Measurements from ENCODE around the gene HDGFL1.

HDGFL1 gene

DNA sequence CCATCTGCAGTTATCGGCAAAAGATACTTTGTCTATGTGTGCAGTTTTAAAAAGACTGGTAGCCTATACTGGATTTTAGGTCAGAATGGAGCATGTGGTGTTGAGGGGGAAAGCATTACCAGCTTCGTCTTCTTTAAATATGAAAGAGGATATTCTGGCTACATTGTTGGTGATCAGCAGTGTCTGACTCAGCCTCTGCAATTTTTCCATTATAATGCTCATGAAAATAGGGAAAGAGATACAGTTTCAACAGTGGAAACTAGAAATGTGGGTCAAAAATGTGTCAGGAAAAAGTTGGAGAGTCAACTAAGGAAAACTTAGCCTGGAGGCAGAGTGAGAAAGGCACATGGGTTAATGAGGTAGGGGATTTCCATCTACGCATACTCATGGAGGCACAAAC is 45.2 kb downstream of the HDGFL1 start:
- no peak overlapping the region for H3K4me2 ChIP-seq (ENCODE audit: low read length)

GRCh38 chr6:22621028-22621427 is 51.7 kb downstream of the HDGFL1 start:
- H3F3A ChIP-seq (ENCODE audit: insufficient read depth, low read length), result 0 out of 2 replicates have a peak, but pooled peaks cover 3% of the 10 kb centered on the region
- H3K79me2 ChIP-seq (ENCODE audit: insufficient read depth, low read length), result no peaks in the 10 kb centered on the region
- H4K20me1 ChIP-seq (ENCODE audit: insufficient read depth, low read length), result no peaks in the 10 kb centered on the region
- no peak overlapping the region for H3K4me2 ChIP-seq (ENCODE audit: low read length)
- H2AFZ ChIP-seq (ENCODE audit: low read length), result no peak overlapping the region
- H3K9me3 ChIP-seq (ENCODE audit: low read length), result no peaks in the 10 kb centered on the region; the same call in 1 of the 2 replicates
- no peaks in the 10 kb centered on the region; the same call in 1 of the 2 replicates for H3K9me2 ChIP-seq (ENCODE audit: low read depth, low read length)
- no peak overlapping the region for H3K27ac ChIP-seq (ENCODE audit: low read depth, low read length, poor library complexity, severe bottlenecking)
- no peaks in the 10 kb centered on the region for H3K36me3 ChIP-seq (ENCODE audit: insufficient read depth, low read length)
- H3K27me3 ChIP-seq (ENCODE audit: insufficient read depth, low read length), result no peaks in the 10 kb centered on the region
- H3K4me3 ChIP-seq (ENCODE audit: low read depth, low read length, poor library complexity, severe bottlenecking), result no peak overlapping the region
- H3K9ac ChIP-seq (ENCODE audit: low read length), result no peak overlapping the region
- H3K4me1 ChIP-seq (ENCODE audit: insufficient read depth, low read length, severe bottlenecking), result no peaks in the 10 kb centered on the region
- no peak for TF ChIP-seq EZH2 (IDR thresholded peaks at IDR 0.05; ENCODE audit: borderline replicate concordance, low read length)
- TF ChIP-seq, protein P1, sequence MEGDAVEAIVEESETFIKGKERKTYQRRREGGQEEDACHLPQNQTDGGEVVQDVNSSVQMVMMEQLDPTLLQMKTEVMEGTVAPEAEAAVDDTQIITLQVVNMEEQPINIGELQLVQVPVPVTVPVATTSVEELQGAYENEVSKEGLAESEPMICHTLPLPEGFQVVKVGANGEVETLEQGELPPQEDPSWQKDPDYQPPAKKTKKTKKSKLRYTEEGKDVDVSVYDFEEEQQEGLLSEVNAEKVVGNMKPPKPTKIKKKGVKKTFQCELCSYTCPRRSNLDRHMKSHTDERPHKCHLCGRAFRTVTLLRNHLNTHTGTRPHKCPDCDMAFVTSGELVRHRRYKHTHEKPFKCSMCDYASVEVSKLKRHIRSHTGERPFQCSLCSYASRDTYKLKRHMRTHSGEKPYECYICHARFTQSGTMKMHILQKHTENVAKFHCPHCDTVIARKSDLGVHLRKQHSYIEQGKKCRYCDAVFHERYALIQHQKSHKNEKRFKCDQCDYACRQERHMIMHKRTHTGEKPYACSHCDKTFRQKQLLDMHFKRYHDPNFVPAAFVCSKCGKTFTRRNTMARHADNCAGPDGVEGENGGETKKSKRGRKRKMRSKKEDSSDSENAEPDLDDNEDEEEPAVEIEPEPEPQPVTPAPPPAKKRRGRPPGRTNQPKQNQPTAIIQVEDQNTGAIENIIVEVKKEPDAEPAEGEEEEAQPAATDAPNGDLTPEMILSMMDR (IDR thresholded peaks at IDR 0.05; ENCODE audit: low read length), result no peak

More for the DNA sequence above, 45.2 kb downstream of the HDGFL1 start:
- Histone ChIP-seq H3F3A (ENCODE audit: insufficient read depth, low read length) (0 out of 2 replicates have a peak, but pooled peaks cover 3% of the 10 kb centered on the region), H3K27ac (ENCODE audit: low read depth, low read length, poor library complexity, severe bottlenecking) (no peak overlapping the region), H3K9me3 (ENCODE audit: low read length) (no peaks in the 10 kb centered on the region; the same call in 1 of the 2 replicates), H3K9ac (ENCODE audit: low read length) (no peak overlapping the region), H3K79me2 (ENCODE audit: insufficient read depth, low read length) (no peaks in the 10 kb centered on the region), H2AFZ (ENCODE audit: low read length) (no peak overlapping the region), H3K4me1 (ENCODE audit: insufficient read depth, low read length, severe bottlenecking) (no peaks in the 10 kb centered on the region), H3K9me2 (ENCODE audit: low read depth, low read length) (no peaks in the 10 kb centered on the region; the same call in 1 of the 2 replicates), H3K27me3 (ENCODE audit: insufficient read depth, low read length) (no peaks in the 10 kb centered on the region), H3K4me3 (ENCODE audit: low read depth, low read length, poor library complexity, severe bottlenecking) (no peak overlapping the region), H4K20me1 (ENCODE audit: insufficient read depth, low read length) (no peaks in the 10 kb centered on the region), H3K36me3 (ENCODE audit: insufficient read depth, low read length) (no peaks in the 10 kb centered on the region)
- TF ChIP-seq, protein P1 (IDR thresholded peaks at IDR 0.05; ENCODE audit: low read length), result no peak
- TF ChIP-seq EZH2 (IDR thresholded peaks at IDR 0.05; ENCODE audit: borderline replicate concordance, low read length), result no peak

All from OCI-LY1 (cell line).